Right atrium auricular region (tissue), 2 donors: ENCODE data around the gene TMPRSS12. TPM values are rescaled to one million over a fixed set of nuclear protein-coding genes. Genes with fewer than 3 reads are reported as not detected.
"Not testable (repeated sequence)": the region's sequence is repeated elsewhere in the genome, so short reads cannot be mapped to it uniquely, and the experiment has no call there.

Experiments
- DNase-seq: peaks from one replicate; pipeline ENCODE4 v3.0.0-alpha.2; 2019; ENCODE audit warnings: low spot score
- H3K27ac ChIP-seq, 2 donors: fragments of 200-600 bp; sonication (generic); 1 replicate in 1 of 2; 2 replicates in 1 of 2; pipeline ENCODE4 v1.5.1; 2016 to 2019
- H3K27me3 ChIP-seq, 2 donors: fragments of 200-600 bp; sonication (generic); one replicate each; pipeline versions ENCODE4 v1.5.1 to v1.6.0; 2017 to 2019
- H3K36me3 ChIP-seq: fragments of 200-600 bp; sonication (generic); one replicate; pipeline ENCODE4 v1.5.1; 2016
- H3K4me1 ChIP-seq, 2 donors: fragments of 200-600 bp; sonication (generic); one replicate each; pipeline versions ENCODE4 v1.5.1 to v1.6.0; 2017 to 2019
- H3K4me3 ChIP-seq, 2 donors: fragments of 200-600 bp; sonication (generic); 1 replicate in 1 of 2; 2 replicates in 1 of 2; pipeline ENCODE4 v1.5.1; 2017 to 2019; ENCODE audit warnings: mild to moderate bottlenecking in 1 of 2, moderate library complexity in 1 of 2
- H3K9me3 ChIP-seq, 2 donors: fragments of 200-600 bp; sonication (generic); one replicate each; pipeline ENCODE4 v1.5.1; 2019
- CTCF ChIP-seq, 2 donors: fragments of 200-600 bp; sonication (generic); IDR thresholded peaks; one replicate each; pipeline ENCODE4 v1.5.1; 2019; ENCODE audit warnings: antibody characterized with exemption in 2 of 2
- total RNA-seq, 2 donors: library from RNA; depleted of rRNA; stranded (reverse); fragments of >200 nt; gene quantifications; one replicate each; pipeline ENCODE4 v1.1.0, GENCODE V29; 2016

Gene TMPRSS12
- total RNA-seq, 2 donors from 2014 or later = not detected

- no peak overlapping the region for H3K27ac ChIP-seq
- no peak for DNase-seq
- no peaks in the 10 kb centered on the region for H3K36me3 ChIP-seq
- no peak for TF ChIP-seq CTCF (IDR thresholded peaks at IDR 0.05)
- peaks cover 0 to 8% of the 10 kb centered on the region in 2 donors for H3K9me3 ChIP-seq
- H3K27me3 ChIP-seq = no peaks in the 10 kb centered on the region
- H3K4me1 ChIP-seq = no peaks in the 10 kb centered on the region
- no peak overlapping the region for H3K4me3 ChIP-seq
Observed at GRCh38 chr12:50845021-50845647, 2.4 kb downstream of the TMPRSS12 start.

- Histone ChIP-seq H3K4me1 (no peaks in the 10 kb centered on the region), H3K27me3 (no peaks in the 10 kb centered on the region), H3K9me3 (peaks cover 0 to 8% of the 10 kb centered on the region in 2 donors), H3K36me3 (no peaks in the 10 kb centered on the region), H3K27ac (peak overlapping the region; percentile 11 to 28), H3K4me3 (no peak overlapping the region)
- TF ChIP-seq CTCF (IDR thresholded peaks at IDR 0.05) = no peak
- no peak for DNase-seq
Observed at GRCh38 chr12:50848963-50849362, 6.2 kb downstream of the TMPRSS12 start.

GRCh38 chr12:50855218-50855617 is 12.5 kb downstream of the TMPRSS12 start:
- H3K4me1 ChIP-seq, H3K27me3 ChIP-seq, H3K4me3 ChIP-seq, H3K36me3 ChIP-seq, H3K27ac ChIP-seq, DNase-seq: not testable (repeated sequence)
- peaks cover 0 to 17% of the 10 kb centered on the region in 2 donors for H3K9me3 ChIP-seq

- not testable (repeated sequence) for H3K27me3 ChIP-seq, DNase-seq, H3K36me3 ChIP-seq, H3K4me3 ChIP-seq, H3K27ac ChIP-seq, H3K4me1 ChIP-seq
- peaks cover 0 to 17% of the 10 kb centered on the region in 2 donors for H3K9me3 ChIP-seq
Observed at GRCh38 chr12:50855679-50856078, 13.0 kb downstream of the TMPRSS12 start.

- DNase-seq = no peak
- peaks cover 0 to 9% of the 10 kb centered on the region in 2 donors for H3K9me3 ChIP-seq
- no peak for TF ChIP-seq CTCF (IDR thresholded peaks at IDR 0.05)
- no peak overlapping the region for H3K4me3 ChIP-seq
- no peaks in the 10 kb centered on the region for H3K4me1 ChIP-seq
- H3K27me3 ChIP-seq = no peaks in the 10 kb centered on the region
- no peaks in the 10 kb centered on the region for H3K36me3 ChIP-seq
- no peak overlapping the region for H3K27ac ChIP-seq
Observed at GRCh38 chr12:50859621-50860310, 17.0 kb downstream of the TMPRSS12 start.

- H3K27me3 ChIP-seq = no peaks in the 10 kb centered on the region
- H3K36me3 ChIP-seq = no peaks in the 10 kb centered on the region
- no peak overlapping the region for H3K27ac ChIP-seq
- H3K9me3 ChIP-seq = peaks cover 0 to 7% of the 10 kb centered on the region in 2 donors
- H3K4me3 ChIP-seq = no peak overlapping the region
- no peaks in the 10 kb centered on the region for H3K4me1 ChIP-seq
- no peak for TF ChIP-seq CTCF (IDR thresholded peaks at IDR 0.05)
- DNase-seq = no peak
Observed at GRCh38 chr12:50862316-50862715, 19.6 kb downstream of the TMPRSS12 start.
